ENCODE results near the gene ADGRB3. TPM values are rescaled to one million over a fixed set of nuclear protein-coding genes. Genes with fewer than 3 reads are reported as not detected.

ADGRB3 gene
- total and polyA plus RNA-seq, 10 of the 15 experiments (the other 5 are each of a cell fraction or from before 2014, with no cell fraction given), result 0.03 to 0.06 TPM; not detected in 8

DNA sequence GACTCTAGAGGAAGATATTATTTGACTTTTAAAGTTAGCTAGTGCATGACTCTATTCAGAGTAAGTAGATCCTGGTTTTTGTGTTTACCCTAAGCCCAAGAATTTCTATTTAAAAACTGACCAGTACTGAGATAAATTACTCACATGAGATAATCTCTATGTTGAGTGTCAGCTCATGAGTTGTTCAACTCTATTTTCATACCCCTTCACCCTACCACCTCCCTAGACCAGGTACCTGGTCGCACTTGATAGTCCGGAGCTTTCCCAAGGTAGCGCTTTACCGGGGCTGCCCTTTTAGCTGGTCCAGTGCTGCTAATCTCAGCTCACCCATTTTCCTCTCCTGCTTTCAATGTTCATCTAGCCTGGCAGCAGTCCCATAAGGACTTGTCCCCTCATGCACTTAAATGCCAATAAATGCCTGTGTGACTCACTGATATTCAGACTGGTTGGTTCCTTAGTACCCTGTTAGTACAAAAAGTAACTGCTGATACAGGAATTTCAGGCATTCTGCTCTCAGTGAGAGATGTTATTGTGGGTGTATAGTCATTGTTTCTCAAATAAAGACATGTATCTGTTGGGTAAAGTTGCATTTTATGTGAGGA, 503.9 kb downstream of the ADGRB3 start:
- CTCF ChIA-PET, result no interaction called here
- POLR2A ChIA-PET, result no interaction called here
- H3K36me3 ChIP-seq (ENCODE audit: control insufficient read depth in 2 of 2, insufficient read depth in 2 of 2, low read length in 1 of 2), result no peaks in the 10 kb centered on the region
- H3K79me2 ChIP-seq (ENCODE audit: control insufficient read depth, insufficient read depth, low read length), result no peaks in the 10 kb centered on the region
- ATAC-seq, result no peak
- no peak overlapping the region for H3K4me3 ChIP-seq
- SMC1A ChIA-PET (ENCODE audit: uncharacterized antibody, unreplicated experiment), result no interaction called here
- in situ Hi-C loops (cut with MboI) (no loop called here), intact Hi-C loops (cut with micrococcal nuclease; ENCODE audit: unreplicated experiment) (no loop called here)
- H4K20me1 ChIP-seq (ENCODE audit: control insufficient read depth, insufficient read depth), result no peaks in the 10 kb centered on the region
- H3K9ac ChIP-seq (ENCODE audit: control insufficient read depth, insufficient read depth, low read length), result no peak overlapping the region
- RAD21 ChIA-PET (ENCODE audit: unreplicated experiment), result no interaction called here
- FAIRE-seq, result no peak
- H3K27me3 ChIP-seq (replicated peaks in 1 of 2; ENCODE audit: control insufficient read depth in 2 of 2, insufficient read depth in 2 of 2, low read length in 1 of 2), result no peaks in the 10 kb centered on the region
- DNase-seq (ENCODE audit: low read depth, low spot score), result no peak
- H3K9me3 ChIP-seq (replicated peaks; ENCODE audit: control insufficient read depth, insufficient read depth, low read length), result no peaks in the 10 kb centered on the region
- no peak overlapping the region for H2AFZ ChIP-seq (ENCODE audit: control insufficient read depth, low read depth, low read length)
- 83% methylated on average over 4 of the region's 4 CpGs for whole genome bisulfite sequencing (ENCODE audit: insufficient coverage, insufficient replicate concordance, low lambda C conversion rate, missing lambda C conversion rate)
- no peak overlapping the region for H3K27ac ChIP-seq (ENCODE audit: control insufficient read depth, insufficient read depth)
- TF ChIP-seq ZNF207 (IDR thresholded peaks at IDR 0.05; ENCODE audit: borderline replicate concordance) (no peak), POLR2A (IDR thresholded peaks at IDR 0.05; ENCODE audit: low read depth, low read length) (no peak), KLF5 (IDR thresholded peaks at IDR 0.05; ENCODE audit: partially characterized antibody) (no peak), CHD4 (IDR thresholded peaks at IDR 0.05) (no peak), TARDBP (IDR thresholded peaks at IDR 0.05; ENCODE audit: borderline replicate concordance) (no peak), ZBED1 (IDR thresholded peaks at IDR 0.05; ENCODE audit: borderline replicate concordance) (no peak), ZNF274 (IDR thresholded peaks at IDR 0.05; ENCODE audit: insufficient read depth, insufficient read length) (no peak)
- no peak overlapping the region for H3K4me2 ChIP-seq (ENCODE audit: control insufficient read depth, insufficient read depth)
- H3K4me1 ChIP-seq (ENCODE audit: control insufficient read depth, insufficient read depth, low read length), result no peaks in the 10 kb centered on the region
- no TSS peak for BruUV-seq (replicated peaks)

DNA sequence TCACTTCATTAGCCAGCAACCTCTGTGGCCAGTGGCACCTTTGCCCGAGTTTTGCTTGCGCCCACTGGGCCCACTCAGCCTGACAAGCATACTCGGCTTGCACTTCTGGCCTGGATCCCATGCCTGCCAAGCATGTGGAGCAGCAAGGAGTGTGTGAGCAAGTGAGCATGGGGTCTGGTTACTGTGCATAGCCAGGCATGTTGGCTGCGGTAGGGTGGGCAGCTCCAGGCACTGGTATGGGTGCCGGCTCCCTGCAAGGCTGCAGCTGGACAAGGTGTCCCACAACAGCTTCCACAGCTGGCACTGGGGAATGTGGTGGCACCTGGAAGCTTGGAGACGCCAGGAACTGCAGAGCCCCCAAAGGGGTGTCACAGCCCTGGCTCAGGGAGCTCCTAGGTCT, 510.0 kb downstream of the ADGRB3 start:
- Histone ChIP-seq H2AFZ (ENCODE audit: control insufficient read depth, low read depth, low read length) (no peak overlapping the region), H3K4me3 (no peak overlapping the region), H3K27me3 (replicated peaks in 1 of 2; ENCODE audit: control insufficient read depth in 2 of 2, insufficient read depth in 2 of 2, low read length in 1 of 2) (no peaks in the 10 kb centered on the region), H3K9me3 (replicated peaks; ENCODE audit: control insufficient read depth, insufficient read depth, low read length) (no peaks in the 10 kb centered on the region), H3K9ac (ENCODE audit: control insufficient read depth, insufficient read depth, low read length) (no peak overlapping the region), H3K27ac (ENCODE audit: control insufficient read depth, insufficient read depth) (no peak overlapping the region), H3K36me3 (ENCODE audit: control insufficient read depth in 2 of 2, insufficient read depth in 2 of 2, low read length in 1 of 2) (no peaks in the 10 kb centered on the region), H3K79me2 (ENCODE audit: control insufficient read depth, insufficient read depth, low read length) (no peaks in the 10 kb centered on the region), H4K20me1 (ENCODE audit: control insufficient read depth, insufficient read depth) (no peaks in the 10 kb centered on the region), H3K4me1 (ENCODE audit: control insufficient read depth, insufficient read depth, low read length) (no peaks in the 10 kb centered on the region), H3K4me2 (ENCODE audit: control insufficient read depth, insufficient read depth) (no peak overlapping the region)
- ChIA-PET RAD21 (ENCODE audit: unreplicated experiment) (no interaction called here), CTCF (no interaction called here), SMC1A (ENCODE audit: uncharacterized antibody, unreplicated experiment) (interaction anchor here (0.9 kb wide), 1 partner anchor 10 kb away, joined by 3 read pairs; no protein-coding TSS in a partner anchor), POLR2A (no interaction called here)
- in situ Hi-C loops (cut with MboI), result no loop called here
- intact Hi-C loops (cut with micrococcal nuclease; ENCODE audit: unreplicated experiment), result no loop called here
- ATAC-seq, result no peak
- DNase-seq (ENCODE audit: low read depth, low spot score), result no peak
- no TSS peak for BruUV-seq (replicated peaks)
- WGBS (ENCODE audit: insufficient coverage, insufficient replicate concordance, low lambda C conversion rate, missing lambda C conversion rate), result 31% methylated on average over 6 of the region's 6 CpGs
- no peak for FAIRE-seq
- TF ChIP-seq SRF (IDR thresholded peaks at IDR 0.05; ENCODE audit: low read depth in 2 of 2, low read length in 2 of 2) (no peak), SMAD5 (IDR thresholded peaks at IDR 0.05; ENCODE audit: low read depth) (no peak), KLF5 (IDR thresholded peaks at IDR 0.05; ENCODE audit: partially characterized antibody) (no peak), RELA (IDR thresholded peaks at IDR 0.05; ENCODE audit: borderline replicate concordance, partially characterized antibody) (no peak), RAD21 (IDR thresholded peaks at IDR 0.05; ENCODE audit: insufficient read depth, low read depth, low read length) (no peak), RBBP5 (conservative IDR thresholded peaks at IDR 0.05) (no peak)
- TF ChIP-seq, protein P1, sequence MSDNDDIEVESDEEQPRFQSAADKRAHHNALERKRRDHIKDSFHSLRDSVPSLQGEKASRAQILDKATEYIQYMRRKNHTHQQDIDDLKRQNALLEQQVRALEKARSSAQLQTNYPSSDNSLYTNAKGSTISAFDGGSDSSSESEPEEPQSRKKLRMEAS (IDR thresholded peaks at IDR 0.05; ENCODE audit: low read depth, low read length), result no peak
- TF ChIP-seq, protein P2, sequence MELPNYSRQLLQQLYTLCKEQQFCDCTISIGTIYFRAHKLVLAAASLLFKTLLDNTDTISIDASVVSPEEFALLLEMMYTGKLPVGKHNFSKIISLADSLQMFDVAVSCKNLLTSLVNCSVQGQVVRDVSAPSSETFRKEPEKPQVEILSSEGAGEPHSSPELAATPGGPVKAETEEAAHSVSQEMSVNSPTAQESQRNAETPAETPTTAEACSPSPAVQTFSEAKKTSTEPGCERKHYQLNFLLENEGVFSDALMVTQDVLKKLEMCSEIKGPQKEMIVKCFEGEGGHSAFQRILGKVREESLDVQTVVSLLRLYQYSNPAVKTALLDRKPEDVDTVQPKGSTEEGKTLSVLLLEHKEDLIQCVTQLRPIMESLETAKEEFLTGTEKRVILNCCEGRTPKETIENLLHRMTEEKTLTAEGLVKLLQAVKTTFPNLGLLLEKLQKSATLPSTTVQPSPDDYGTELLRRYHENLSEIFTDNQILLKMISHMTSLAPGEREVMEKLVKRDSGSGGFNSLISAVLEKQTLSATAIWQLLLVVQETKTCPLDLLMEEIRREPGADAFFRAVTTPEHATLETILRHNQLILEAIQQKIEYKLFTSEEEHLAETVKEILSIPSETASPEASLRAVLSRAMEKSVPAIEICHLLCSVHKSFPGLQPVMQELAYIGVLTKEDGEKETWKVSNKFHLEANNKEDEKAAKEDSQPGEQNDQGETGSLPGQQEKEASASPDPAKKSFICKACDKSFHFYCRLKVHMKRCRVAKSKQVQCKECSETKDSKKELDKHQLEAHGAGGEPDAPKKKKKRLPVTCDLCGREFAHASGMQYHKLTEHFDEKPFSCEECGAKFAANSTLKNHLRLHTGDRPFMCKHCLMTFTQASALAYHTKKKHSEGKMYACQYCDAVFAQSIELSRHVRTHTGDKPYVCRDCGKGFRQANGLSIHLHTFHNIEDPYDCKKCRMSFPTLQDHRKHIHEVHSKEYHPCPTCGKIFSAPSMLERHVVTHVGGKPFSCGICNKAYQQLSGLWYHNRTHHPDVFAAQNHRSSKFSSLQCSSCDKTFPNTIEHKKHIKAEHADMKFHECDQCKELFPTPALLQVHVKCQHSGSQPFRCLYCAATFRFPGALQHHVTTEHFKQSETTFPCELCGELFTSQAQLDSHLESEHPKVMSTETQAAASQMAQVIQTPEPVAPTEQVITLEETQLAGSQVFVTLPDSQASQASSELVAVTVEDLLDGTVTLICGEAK (IDR thresholded peaks at IDR 0.05; ENCODE audit: borderline replicate concordance), result no peak
